Measurements from ENCODE around the gene ST6GALNAC3.

ST6GALNAC3 gene

GRCh38 chr1:76133977-76134376 lies 59.4 kb downstream of the ST6GALNAC3 start:
- in situ Hi-C loops (cut with HindIII; ENCODE audit: low sequenced_read_pairs): no loop called here
- TF ChIP-seq CTCF (IDR thresholded peaks at IDR 0.05; ENCODE audit: low read depth, low read length, missing control alignments): no peak
- DNase-seq (ENCODE audit: low read depth): no peak
- H3K4me3 ChIP-seq (ENCODE audit: low read depth, low read length): no peak overlapping the region

- no peak for TF ChIP-seq CTCF (IDR thresholded peaks at IDR 0.05; ENCODE audit: low read depth, low read length, missing control alignments)
- H3K4me3 ChIP-seq (ENCODE audit: low read depth, low read length): no peak overlapping the region
- in situ Hi-C loops (cut with HindIII; ENCODE audit: low sequenced_read_pairs): no loop called here
- no peak for DNase-seq (ENCODE audit: low read depth)
These were observed 61.3 kb downstream of the ST6GALNAC3 start for GRCh38 chr1:76135835-76136234.

- no peak for TF ChIP-seq CTCF (IDR thresholded peaks at IDR 0.05; ENCODE audit: low read depth, low read length, missing control alignments)
- in situ Hi-C loops (cut with HindIII; ENCODE audit: low sequenced_read_pairs): no loop called here
- no peak for DNase-seq (ENCODE audit: low read depth)
- no peak overlapping the region for H3K4me3 ChIP-seq (ENCODE audit: low read depth, low read length)
These were observed 62.3 kb downstream of the ST6GALNAC3 start for GRCh38 chr1:76136894-76137293.

- H3K4me3 ChIP-seq (ENCODE audit: low read depth, low read length): no peak overlapping the region
- in situ Hi-C loops (cut with HindIII; ENCODE audit: low sequenced_read_pairs): no loop called here
- no peak for TF ChIP-seq CTCF (IDR thresholded peaks at IDR 0.05; ENCODE audit: low read depth, low read length, missing control alignments)
- DNase-seq (ENCODE audit: low read depth): no peak
These were observed 63.2 kb downstream of the ST6GALNAC3 start for GRCh38 chr1:76137746-76138145.

- DNase-seq (ENCODE audit: low read depth): no peak
- TF ChIP-seq CTCF (IDR thresholded peaks at IDR 0.05; ENCODE audit: low read depth, low read length, missing control alignments): no peak
- in situ Hi-C loops (cut with HindIII; ENCODE audit: low sequenced_read_pairs): no loop called here
- no peak overlapping the region for H3K4me3 ChIP-seq (ENCODE audit: low read depth, low read length)
These were observed 63.7 kb downstream of the ST6GALNAC3 start for GRCh38 chr1:76138217-76138616.

- no peak overlapping the region for H3K4me3 ChIP-seq (ENCODE audit: low read depth, low read length)
- in situ Hi-C loops (cut with HindIII; ENCODE audit: low sequenced_read_pairs): no loop called here
- DNase-seq (ENCODE audit: low read depth): no peak
- TF ChIP-seq CTCF (IDR thresholded peaks at IDR 0.05; ENCODE audit: low read depth, low read length, missing control alignments): no peak
These were observed 65.7 kb downstream of the ST6GALNAC3 start for GRCh38 chr1:76140227-76140626.

- no peak overlapping the region for H3K4me3 ChIP-seq (ENCODE audit: low read depth, low read length)
- in situ Hi-C loops (cut with HindIII; ENCODE audit: low sequenced_read_pairs): no loop called here
- no peak for DNase-seq (ENCODE audit: low read depth)
- TF ChIP-seq CTCF (IDR thresholded peaks at IDR 0.05; ENCODE audit: low read depth, low read length, missing control alignments): no peak
These were observed 67.4 kb downstream of the ST6GALNAC3 start for GRCh38 chr1:76141929-76142328.
